HepG2 (cell line): ENCODE measurements around the gene GPT2. TPM values are rescaled to one million over a fixed set of nuclear protein-coding genes. Genes with fewer than 3 reads are reported as not detected.
A peak's percentile ranks its signal among the peaks of the same experiment; 100 is the strongest.

Source experiments
- ATAC-seq: fragments of 200-7000 bp; cut with Tn5 transposase; 3 replicates; pipeline ENCODE4 v1.9.1; 2020; ENCODE audit warnings: mild to moderate bottlenecking, moderate library complexity
- BruUV-seq: library from RNA; stranded (reverse); fragments of 400-500 nt; replicated peaks from 2 replicates; lab custom pipeline; 2021; lab: Mats Ljungman, UMichigan
- CTCF ChIA-PET: fragments of 300-600 bp; formaldehyde crosslinking; extraction: SDS; loops from one replicate; lab custom pipeline; 2021; ENCODE audit warnings: low total read pairs, inconsistent platforms, low intra/inter-chr PET ratio; lab: Yijun Ruan, JAX
- POLR2A ChIA-PET: fragments of 350-600 bp; sonication (Branson Sonifier 250); formaldehyde crosslinking; loops from one replicate; lab custom pipeline; 2020; ENCODE audit warnings: antibody characterized with exemption, inconsistent platforms; lab: Yijun Ruan, JAX
- DNase-seq: peaks from one replicate; pipeline ENCODE4 v3.0.0-alpha.2; 2015; ENCODE audit warnings: low spot score
- FAIRE-seq: peaks from 3 replicates; lab custom pipeline; 2011; peaks lifted over from hg19 to GRCh38; lab: Jason Lieb, UNC
- H2AFZ ChIP-seq: one replicate; pipeline ENCODE4 v1.6.1; 2011; ENCODE audit warnings: low read length, inconsistent platforms
- H3K27ac ChIP-seq: fragments of 300-600 bp; 3 replicates; pipeline ENCODE4 v1.8.0; 2011; ENCODE audit warnings: mixed run types, mild to moderate bottlenecking, mixed read lengths, low read length, inconsistent platforms; ENCODE audit not compliant: insufficient read depth; ENCODE audit errors: extremely low read length
- H3K27me3 ChIP-seq, 2 experiments: fragments of 200-600 bp in 1 of 2; 2 replicates in 1 of 2; 3 replicates in 1 of 2; pipeline versions ENCODE4 v1.6.0 to v1.8.0; 2011; ENCODE audit warnings: low read length in 2 of 2, mild to moderate bottlenecking in 2 of 2, moderate library complexity in 2 of 2, inconsistent platforms in 1 of 2; ENCODE audit not compliant: insufficient read depth in 2 of 2, control insufficient read depth in 1 of 2
- H3K36me3 ChIP-seq, 2 experiments: fragments of 200-600 bp in 1 of 2; replicated peaks in 1 of 2; 2 replicates in 1 of 2; 3 replicates in 1 of 2; pipeline versions ENCODE4 v1.5.1 to v1.8.0; 2011; ENCODE audit warnings: low read length in 2 of 2, inconsistent platforms in 1 of 2; ENCODE audit not compliant: insufficient read depth in 2 of 2, control insufficient read depth in 1 of 2
- H3K4me1 ChIP-seq: 2 replicates; pipeline ENCODE4 v1.5.1; 2012; ENCODE audit warnings: low read length, inconsistent platforms; ENCODE audit not compliant: insufficient read depth
- H3K4me2 ChIP-seq: 2 replicates; pipeline ENCODE4 v1.6.0; 2011; ENCODE audit warnings: low read depth, low read length, inconsistent platforms
- H3K4me3 ChIP-seq, 3 experiments: fragments of 200-600 bp in 1 of 3; sonication (generic), shearing (Covaris generic) in 1 of 3; replicated peaks in 1 of 3; 2 replicates each; pipeline ENCODE4 v1.5.1; 2011 to 2016; ENCODE audit warnings: low read length in 3 of 3, inconsistent platforms in 2 of 3, low read depth in 2 of 3, mild to moderate bottlenecking in 2 of 3, control low read depth in 1 of 3, mixed read lengths in 1 of 3; ENCODE audit not compliant: insufficient read depth in 1 of 3
- H3K79me2 ChIP-seq: one replicate; pipeline ENCODE4 v1.6.1; 2011; ENCODE audit warnings: low read length, inconsistent platforms; ENCODE audit not compliant: insufficient read depth
- H3K9ac ChIP-seq: 2 replicates; pipeline ENCODE4 v1.6.0; 2011; ENCODE audit warnings: mild to moderate bottlenecking, low read depth, low read length, inconsistent platforms; ENCODE audit not compliant: insufficient read depth
- H3K9me3 ChIP-seq: 2 replicates; pipeline ENCODE4 v1.5.1; 2012; ENCODE audit warnings: mild to moderate bottlenecking, low read length
- H4K20me1 ChIP-seq: 2 replicates; pipeline ENCODE4 v1.6.0; 2011; ENCODE audit warnings: inconsistent platforms, mild to moderate bottlenecking, low read length, moderate library complexity; ENCODE audit not compliant: insufficient read depth
- ELF4 ChIP-seq: sonication (generic); formaldehyde crosslinking; IDR thresholded peaks from 2 replicates; pipeline ENCODE4 v1.5.0; 2020; ENCODE audit warnings: missing genetic modification reagents, mild to moderate bottlenecking, moderate library complexity, borderline replicate concordance
- HOXA3 ChIP-seq: sonication (generic); formaldehyde crosslinking; IDR thresholded peaks from 2 replicates; pipeline ENCODE4 v1.5.0; 2020; ENCODE audit warnings: missing genetic modification reagents
- ISX ChIP-seq: sonication (generic); formaldehyde crosslinking; conservative IDR thresholded peaks from 2 replicates; pipeline ENCODE4 v1.5.0; 2020; ENCODE audit warnings: missing genetic modification reagents
- KDM6A ChIP-seq: IDR thresholded peaks from 2 replicates; pipeline ENCODE4 v1.6.1; 2016; ENCODE audit warnings: low read depth
- SIX1 ChIP-seq: sonication (generic); formaldehyde crosslinking; IDR thresholded peaks from 2 replicates; pipeline ENCODE4 v1.4.0; 2020; ENCODE audit warnings: missing genetic modification reagents, borderline replicate concordance
- ZNF350 ChIP-seq: sonication (generic); formaldehyde crosslinking; IDR thresholded peaks from 2 replicates; pipeline ENCODE4 v1.4.0; 2020; ENCODE audit warnings: mild to moderate bottlenecking, low read depth, missing genetic modification reagents, borderline replicate concordance
- ZNF672 ChIP-seq: sonication (generic); formaldehyde crosslinking; IDR thresholded peaks from 2 replicates; pipeline ENCODE4 v1.8.1; 2022; ENCODE audit warnings: missing genetic modification reagents
- ZNF891 ChIP-seq: sonication (generic); formaldehyde crosslinking; IDR thresholded peaks from 2 replicates; pipeline ENCODE4 v1.5.0; 2020; ENCODE audit warnings: mild to moderate bottlenecking, missing genetic modification reagents
- WGBS: methylation state at CpG from one replicate; pipeline ENCODE4 v1.1.6; 2017; ENCODE audit warnings: low lambda C conversion rate; 5-methylcytosine and 5-hydroxymethylcytosine counted together
- in situ Hi-C: cut with HindIII; loops from 2 replicates; pipeline ENCODE4 v1.10.0; 2017; ENCODE audit warnings: low pct_unique_long_range_greater_than_20kb; ENCODE audit not compliant: extremely low pct_ligation_motif_present
- intact Hi-C: fragments of 100-400 bp; cut with micrococcal nuclease; formaldehyde crosslinking; loops from one replicate; pipeline ENCODE4 v1.10.0; 2022; ENCODE audit not compliant: unreplicated experiment
- polyA plus RNA-seq, 8 experiments: library from polyadenylated mRNA; depleted of rRNA in 3 of 8; stranded (reverse) in 7 of 8; unstranded in 1 of 8; fragments of >200 nt; fragmentation: Illumina TruSeq in 4 of 8; extraction: Trizol in 4 of 8; gene quantifications; 2 replicates each; pipeline versions ENCODE4 v1.2.1 to v1.2.3, GENCODE V29; 2011 to 2016; ENCODE audit warnings: low read depth in 4 of 8, missing spikeins in 1 of 8, mixed read lengths in 1 of 8; ENCODE audit not compliant: insufficient read depth in 1 of 8
- total RNA-seq, 5 experiments: library from RNA; depleted of rRNA; stranded (reverse); fragments of >200 nt; fragmentation: Illumina TruSeq; extraction: Trizol; gene quantifications; 2 replicates each; pipeline ENCODE4 v1.2.3, GENCODE V29; 2016; ENCODE audit warnings: low read depth in 1 of 5
- TF ChIP-seq, protein P1 (sequence below): sonication (generic); formaldehyde crosslinking; IDR thresholded peaks from 2 replicates; pipeline ENCODE4 v1.4.0; 2020; ENCODE audit warnings: mild to moderate bottlenecking, missing genetic modification reagents
- TF ChIP-seq, protein P2 (sequence below): IDR thresholded peaks from 2 replicates; pipeline ENCODE4 v1.6.1; 2016; ENCODE audit warnings: mild to moderate bottlenecking
- TF ChIP-seq, protein P3 (sequence below): sonication (generic); formaldehyde crosslinking; conservative IDR thresholded peaks from 2 replicates; pipeline ENCODE4 v1.4.0; 2020; ENCODE audit warnings: missing genetic modification reagents
- TF ChIP-seq, protein P4 (sequence below): sonication (generic); formaldehyde crosslinking; IDR thresholded peaks from 2 replicates; pipeline ENCODE4 v1.4.0; 2020; ENCODE audit warnings: mild to moderate bottlenecking, missing genetic modification reagents, borderline replicate concordance
- TF ChIP-seq, protein P5 (sequence below): sonication (generic); formaldehyde crosslinking; IDR thresholded peaks from 2 replicates; pipeline ENCODE4 v1.9.0; 2022; ENCODE audit warnings: low read depth, missing genetic modification reagents

The GPT2 gene
- total and polyA plus RNA-seq, 2 of the 13 experiments (the other 11 are each of a cell fraction or from before 2014, with no cell fraction given), result 138 to 267 TPM

DNA sequence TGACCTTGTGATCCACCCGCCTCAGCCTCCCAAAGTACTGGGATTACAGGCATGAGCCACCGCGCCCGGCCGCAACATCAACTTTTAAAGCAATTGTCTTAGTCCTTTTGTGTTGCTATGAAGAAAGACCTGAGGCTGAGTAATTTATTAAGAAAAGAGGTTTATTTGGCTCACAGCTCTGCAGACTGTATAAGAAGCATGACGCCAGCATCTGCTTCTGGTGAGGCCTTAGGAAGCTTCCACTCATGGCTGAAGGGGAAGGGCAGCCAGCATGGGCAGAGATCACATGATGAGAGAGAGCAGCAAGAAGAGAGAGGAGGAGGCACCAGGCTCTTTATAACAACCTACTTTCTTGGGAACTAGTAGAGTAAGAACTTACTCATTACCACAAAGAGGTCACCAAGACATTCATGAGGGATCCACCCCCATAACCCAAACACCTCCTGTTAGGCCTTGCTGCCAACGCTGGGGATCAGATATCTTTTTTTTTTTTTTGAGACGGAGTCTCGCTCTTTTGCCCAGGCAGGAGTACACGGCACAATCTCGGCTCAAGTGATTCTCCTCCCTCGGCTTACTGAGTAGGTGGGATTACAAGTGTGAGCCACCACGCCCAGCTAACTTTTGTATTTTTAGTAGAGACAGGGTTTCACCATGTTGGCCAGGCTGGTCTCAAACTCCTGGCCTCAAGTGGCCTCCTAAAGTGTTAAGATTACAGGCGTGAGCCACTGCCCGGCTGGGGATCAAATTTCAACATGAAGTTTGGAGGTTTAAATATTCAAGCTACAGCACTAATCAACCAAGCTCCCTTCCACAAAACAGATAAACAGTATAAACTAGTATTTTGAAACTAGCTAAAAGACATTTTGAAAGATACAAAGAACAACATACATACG, 21.4 kb upstream of the GPT2 start (continued):
- TF ChIP-seq, protein P1, sequence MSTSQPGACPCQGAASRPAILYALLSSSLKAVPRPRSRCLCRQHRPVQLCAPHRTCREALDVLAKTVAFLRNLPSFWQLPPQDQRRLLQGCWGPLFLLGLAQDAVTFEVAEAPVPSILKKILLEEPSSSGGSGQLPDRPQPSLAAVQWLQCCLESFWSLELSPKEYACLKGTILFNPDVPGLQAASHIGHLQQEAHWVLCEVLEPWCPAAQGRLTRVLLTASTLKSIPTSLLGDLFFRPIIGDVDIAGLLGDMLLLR (CRISPR knock-in tag), result no peak
- TF ChIP-seq ZNF350 (CRISPR knock-in tag) (0 out of 2 replicates have a peak, but pooled peaks have one; percentile 54), ZNF891 (peak; percentile 49; the same call in 1 of the 2 replicates)

DNA sequence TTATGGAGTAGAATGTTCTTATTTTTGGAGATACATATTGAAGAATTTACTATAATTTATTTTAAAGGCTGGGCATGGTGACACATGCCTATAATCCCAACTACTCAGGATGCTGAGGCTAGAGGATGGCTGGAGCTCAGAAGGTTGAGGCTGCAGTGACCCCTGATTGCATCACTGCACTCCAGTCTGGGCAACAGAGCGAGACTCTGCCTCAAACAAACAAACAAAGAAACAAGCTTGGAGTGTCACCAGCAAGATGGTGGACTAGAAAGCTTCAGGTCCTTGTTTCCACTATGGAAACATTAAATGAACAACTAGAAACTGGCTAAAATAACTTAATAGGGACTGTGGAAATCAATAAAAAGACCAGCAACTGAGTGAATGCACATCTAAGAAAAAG, 17.9 kb upstream of the GPT2 start:
- ATAC-seq (no peak), DNase-seq (no peak), FAIRE-seq (no peak)
- Histone ChIP-seq H3K4me3 (no peak overlapping the region), H3K9me3 (no peaks in the 10 kb centered on the region), H2AFZ (no peak overlapping the region), H3K27ac (no peak overlapping the region), H3K4me2 (no peak overlapping the region), H3K9ac (no peak overlapping the region), H3K4me1 (peaks cover 97% of the 10 kb centered on the region), H4K20me1 (no peaks in the 10 kb centered on the region), H3K79me2 (no peaks in the 10 kb centered on the region), H3K36me3 (no peaks in the 10 kb centered on the region), H3K27me3 (no peaks in the 10 kb centered on the region)
- POLR2A ChIA-PET, result interaction anchor here (0.9 to 11.9 kb wide), 4 partner anchors 9 to 42 kb away, joined by 3 to 306 read pairs (median 32); partner anchors contain the start of gene GPT2
- CTCF ChIA-PET, result no interaction called here
- intact Hi-C loops (no loop called here), in situ Hi-C loops (no loop called here)
- BruUV-seq, result no TSS peak
- 50% methylated on average over 1 of the region's 1 CpG for WGBS
- TF ChIP-seq, protein P2, sequence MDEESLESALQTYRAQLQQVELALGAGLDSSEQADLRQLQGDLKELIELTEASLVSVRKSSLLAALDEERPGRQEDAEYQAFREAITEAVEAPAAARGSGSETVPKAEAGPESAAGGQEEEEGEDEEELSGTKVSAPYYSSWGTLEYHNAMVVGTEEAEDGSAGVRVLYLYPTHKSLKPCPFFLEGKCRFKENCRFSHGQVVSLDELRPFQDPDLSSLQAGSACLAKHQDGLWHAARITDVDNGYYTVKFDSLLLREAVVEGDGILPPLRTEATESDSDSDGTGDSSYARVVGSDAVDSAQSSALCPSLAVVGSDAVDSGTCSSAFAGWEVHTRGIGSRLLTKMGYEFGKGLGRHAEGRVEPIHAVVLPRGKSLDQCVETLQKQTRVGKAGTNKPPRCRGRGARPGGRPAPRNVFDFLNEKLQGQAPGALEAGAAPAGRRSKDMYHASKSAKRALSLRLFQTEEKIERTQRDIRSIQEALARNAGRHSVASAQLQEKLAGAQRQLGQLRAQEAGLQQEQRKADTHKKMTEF (CRISPR knock-in tag), result 0 out of 2 replicates have a peak, but pooled peaks have one; percentile 27
- TF ChIP-seq SIX1 (CRISPR knock-in tag), result no peak
- peak; percentile 76 for TF ChIP-seq HOXA3 (CRISPR knock-in tag)
- TF ChIP-seq KDM6A, result no peak
- TF ChIP-seq ELF4 (CRISPR knock-in tag), result no peak
- TF ChIP-seq, protein P3, sequence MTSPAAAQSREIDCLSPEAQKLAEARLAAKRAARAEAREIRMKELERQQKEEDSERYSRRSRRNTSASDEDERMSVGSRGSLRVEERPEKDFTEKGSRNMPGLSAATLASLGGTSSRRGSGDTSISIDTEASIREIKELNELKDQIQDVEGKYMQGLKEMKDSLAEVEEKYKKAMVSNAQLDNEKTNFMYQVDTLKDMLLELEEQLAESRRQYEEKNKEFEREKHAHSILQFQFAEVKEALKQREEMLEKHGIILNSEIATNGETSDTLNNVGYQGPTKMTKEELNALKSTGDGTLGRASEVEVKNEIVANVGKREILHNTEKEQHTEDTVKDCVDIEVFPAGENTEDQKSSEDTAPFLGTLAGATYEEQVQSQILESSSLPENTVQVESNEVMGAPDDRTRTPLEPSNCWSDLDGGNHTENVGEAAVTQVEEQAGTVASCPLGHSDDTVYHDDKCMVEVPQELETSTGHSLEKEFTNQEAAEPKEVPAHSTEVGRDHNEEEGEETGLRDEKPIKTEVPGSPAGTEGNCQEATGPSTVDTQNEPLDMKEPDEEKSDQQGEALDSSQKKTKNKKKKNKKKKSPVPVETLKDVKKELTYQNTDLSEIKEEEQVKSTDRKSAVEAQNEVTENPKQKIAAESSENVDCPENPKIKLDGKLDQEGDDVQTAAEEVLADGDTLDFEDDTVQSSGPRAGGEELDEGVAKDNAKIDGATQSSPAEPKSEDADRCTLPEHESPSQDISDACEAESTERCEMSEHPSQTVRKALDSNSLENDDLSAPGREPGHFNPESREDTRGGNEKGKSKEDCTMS (CRISPR knock-in tag), result no peak
- TF ChIP-seq ISX, result no peak
- TF ChIP-seq, protein P4, sequence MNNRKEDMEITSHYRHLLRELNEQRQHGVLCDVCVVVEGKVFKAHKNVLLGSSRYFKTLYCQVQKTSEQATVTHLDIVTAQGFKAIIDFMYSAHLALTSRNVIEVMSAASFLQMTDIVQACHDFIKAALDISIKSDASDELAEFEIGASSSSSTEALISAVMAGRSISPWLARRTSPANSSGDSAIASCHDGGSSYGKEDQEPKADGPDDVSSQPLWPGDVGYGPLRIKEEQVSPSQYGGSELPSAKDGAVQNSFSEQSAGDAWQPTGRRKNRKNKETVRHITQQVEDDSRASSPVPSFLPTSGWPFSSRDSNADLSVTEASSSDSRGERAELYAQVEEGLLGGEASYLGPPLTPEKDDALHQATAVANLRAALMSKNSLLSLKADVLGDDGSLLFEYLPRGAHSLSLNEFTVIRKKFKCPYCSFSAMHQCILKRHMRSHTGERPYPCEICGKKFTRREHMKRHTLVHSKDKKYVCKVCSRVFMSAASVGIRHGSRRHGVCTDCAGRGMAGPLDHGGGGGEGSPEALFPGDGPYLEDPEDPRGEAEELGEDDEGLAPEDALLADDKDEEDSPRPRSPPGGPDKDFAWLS, result no peak
- TF ChIP-seq, protein P5, sequence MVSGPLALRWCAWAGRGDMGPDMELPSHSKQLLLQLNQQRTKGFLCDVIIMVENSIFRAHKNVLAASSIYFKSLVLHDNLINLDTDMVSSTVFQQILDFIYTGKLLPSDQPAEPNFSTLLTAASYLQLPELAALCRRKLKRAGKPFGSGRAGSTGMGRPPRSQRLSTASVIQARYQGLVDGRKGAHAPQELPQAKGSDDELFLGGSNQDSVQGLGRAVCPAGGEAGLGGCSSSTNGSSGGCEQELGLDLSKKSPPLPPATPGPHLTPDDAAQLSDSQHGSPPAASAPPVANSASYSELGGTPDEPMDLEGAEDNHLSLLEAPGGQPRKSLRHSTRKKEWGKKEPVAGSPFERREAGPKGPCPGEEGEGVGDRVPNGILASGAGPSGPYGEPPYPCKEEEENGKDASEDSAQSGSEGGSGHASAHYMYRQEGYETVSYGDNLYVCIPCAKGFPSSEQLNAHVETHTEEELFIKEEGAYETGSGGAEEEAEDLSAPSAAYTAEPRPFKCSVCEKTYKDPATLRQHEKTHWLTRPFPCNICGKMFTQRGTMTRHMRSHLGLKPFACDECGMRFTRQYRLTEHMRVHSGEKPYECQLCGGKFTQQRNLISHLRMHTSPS, result no peak
- no peak for TF ChIP-seq ZNF672 (CRISPR knock-in tag)
